ENCODE results near the gene TRAPPC2. TPM values are rescaled to one million over a fixed set of nuclear protein-coding genes. Genes with fewer than 3 reads are reported as not detected.

Gene TRAPPC2
- total and polyA plus RNA-seq, 9 of the 15 experiments (the other 6 are each of a cell fraction or from before 2014, with no cell fraction given), result 10.3 to 30.6 (median 18.6) TPM

DNA sequence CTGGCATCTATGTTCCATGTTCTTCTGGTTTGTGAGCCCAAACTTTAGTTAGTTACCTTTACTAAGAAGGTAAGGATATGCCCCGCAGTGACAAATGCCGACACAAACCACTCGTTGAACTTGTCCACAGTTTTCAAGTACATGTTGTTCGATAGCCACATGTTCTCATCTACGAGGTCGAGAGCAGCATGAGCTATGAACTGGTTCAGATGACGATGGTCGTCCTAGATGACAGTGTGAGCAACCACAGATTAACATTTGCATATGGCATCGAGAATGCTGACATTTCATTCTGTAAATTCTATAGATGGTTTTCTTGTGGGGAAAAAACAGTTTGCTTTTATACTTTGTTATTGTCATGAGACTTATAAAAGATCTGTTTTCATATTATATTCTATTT is 18.0 kb downstream of the TRAPPC2 start:
- POLR2A ChIA-PET, result interaction anchor here (0.7 kb wide), 1 partner anchor 9 kb away, joined by 3 read pairs; no protein-coding TSS in a partner anchor

DNA sequence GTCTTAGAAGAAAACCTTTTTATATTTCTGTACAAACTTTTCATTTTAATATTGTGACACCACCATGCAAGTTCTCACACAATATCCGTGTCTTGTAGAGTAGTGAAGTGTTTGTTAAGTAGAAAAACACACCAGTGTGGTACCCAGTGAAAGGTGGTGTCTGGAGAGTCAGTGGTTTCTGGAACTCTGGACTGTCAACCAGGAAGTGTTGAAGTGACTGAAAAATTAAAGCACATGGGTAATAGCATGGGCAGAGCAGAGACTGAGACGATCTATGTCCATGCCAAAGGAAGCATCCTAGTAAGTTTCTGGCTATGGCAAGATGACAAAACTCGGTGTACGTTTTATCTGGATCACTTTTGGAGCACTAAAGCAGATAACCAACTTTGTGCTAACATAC is 23.3 kb downstream of the TRAPPC2 start:
- Histone ChIP-seq H3K9ac (ENCODE audit: insufficient read depth in 1 of 2, low read depth in 2 of 2, low read length in 2 of 2) (no peak overlapping the region), H3K79me2 (ENCODE audit: control insufficient read depth, insufficient read depth, low read length) (peaks cover 19% of the 10 kb centered on the region; the same call in 2 of the 3 replicates), H3K9me1 (ENCODE audit: control insufficient read depth, insufficient read depth, low read length) (no peaks in the 10 kb centered on the region), H3K4me1 (replicated peaks in 1 of 2; ENCODE audit: control insufficient read depth in 2 of 2, insufficient read depth in 2 of 2, low read length in 2 of 2) (no peaks in the 10 kb centered on the region), H3K4me3 (no peak overlapping the region), H3K4me2 (ENCODE audit: insufficient read depth, low read length) (no peak overlapping the region), H4K20me1 (replicated peaks; ENCODE audit: control insufficient read depth, insufficient read depth, low read length) (no peaks in the 10 kb centered on the region), H3K27me3 (ENCODE audit: control insufficient read depth in 2 of 2, insufficient read depth in 2 of 2, low read length in 2 of 2) (no peaks in the 10 kb centered on the region), H3K36me3 (ENCODE audit: control insufficient read depth, insufficient read depth, low read length) (peaks cover 66% of the 10 kb centered on the region), H3K27ac (ENCODE audit: extremely low read depth, low read depth, low read length) (no peak overlapping the region), H2AFZ (ENCODE audit: low read depth, low read length) (no peak overlapping the region), H3K9me3 (replicated peaks; ENCODE audit: control insufficient read depth, insufficient read depth, low read depth, low read length) (no peaks in the 10 kb centered on the region)
- ATAC-seq, result peak; percentile 59
- 48% methylated on average over 4 of the region's 4 CpGs for WGBS (ENCODE audit: insufficient coverage, low coverage, missing lambda C conversion rate)
- intact Hi-C loops (cut with micrococcal nuclease) (no loop called here), in situ Hi-C loops (cut with MboI) (no loop called here)
- no peak for DNase-seq (ENCODE audit: extremely low read depth in 1 of 4, low spot score in 3 of 4)
- ChIA-PET CTCF (ENCODE audit: low intra/inter-chr PET ratio) (no interaction called here), POLR2A (interaction anchor here (1.4 kb wide), 1 partner anchor 13 kb away, joined by 3 read pairs; no protein-coding TSS in a partner anchor)
- no TSS peak for BruUV-seq (replicated peaks)
- TF ChIP-seq POLR2B (IDR thresholded peaks at IDR 0.05; ENCODE audit: low read depth, partially characterized antibody) (peak; percentile 41), NFATC3 (IDR thresholded peaks at IDR 0.05) (no peak)
- FAIRE-seq, result peak; percentile 56

More for the DNA sequence above, 18.0 kb downstream of the TRAPPC2 start:
- H3K27me3 ChIP-seq (ENCODE audit: control insufficient read depth in 2 of 2, insufficient read depth in 2 of 2, low read length in 2 of 2), result no peaks in the 10 kb centered on the region
- DNase-seq (ENCODE audit: extremely low read depth in 1 of 4, low spot score in 3 of 4), result no peak
- BruUV-seq (replicated peaks), result no TSS peak
- no peak overlapping the region for H3K4me3 ChIP-seq
- in situ Hi-C loops (cut with MboI), result no loop called here
- H2AFZ ChIP-seq (ENCODE audit: low read depth, low read length), result no peak overlapping the region
- peaks cover 84% of the 10 kb centered on the region for H3K36me3 ChIP-seq (ENCODE audit: control insufficient read depth, insufficient read depth, low read length)
- no peaks in the 10 kb centered on the region; a peak in 1 of 5 replicates for H3K4me1 ChIP-seq (replicated peaks in 1 of 2; ENCODE audit: control insufficient read depth in 2 of 2, insufficient read depth in 2 of 2, low read length in 2 of 2)
- no peak for ATAC-seq
- 0 out of 2 replicates have a peak, but pooled peaks cover 4% of the 10 kb centered on the region for H4K20me1 ChIP-seq (replicated peaks; ENCODE audit: control insufficient read depth, insufficient read depth, low read length)
- no peak for FAIRE-seq
- H3K79me2 ChIP-seq (ENCODE audit: control insufficient read depth, insufficient read depth, low read length), result peaks cover 8% of the 10 kb centered on the region
- no peak overlapping the region for H3K27ac ChIP-seq (ENCODE audit: extremely low read depth, low read depth, low read length)
- H3K9me3 ChIP-seq (replicated peaks; ENCODE audit: control insufficient read depth, insufficient read depth, low read depth, low read length), result no peaks in the 10 kb centered on the region
- no peak overlapping the region for H3K9ac ChIP-seq (ENCODE audit: insufficient read depth in 1 of 2, low read depth in 2 of 2, low read length in 2 of 2)
- WGBS (ENCODE audit: insufficient coverage, low coverage, missing lambda C conversion rate), result 92% methylated on average over 9 of the region's 9 CpGs
- intact Hi-C loops (cut with micrococcal nuclease), result no loop called here
- H3K9me1 ChIP-seq (ENCODE audit: control insufficient read depth, insufficient read depth, low read length), result no peaks in the 10 kb centered on the region
- TF ChIP-seq ZFP30 (CRISPR knock-in tag; IDR thresholded peaks at IDR 0.05; ENCODE audit: borderline replicate concordance), result no peak
- TF ChIP-seq SMARCA4 (IDR thresholded peaks at IDR 0.05), result no peak
- no peak for TF ChIP-seq MECOM (CRISPR knock-in tag; IDR thresholded peaks at IDR 0.05)
- TF ChIP-seq NFYB (IDR thresholded peaks at IDR 0.05; ENCODE audit: extremely low read depth, insufficient read length), result no peak
- TF ChIP-seq, protein P1, sequence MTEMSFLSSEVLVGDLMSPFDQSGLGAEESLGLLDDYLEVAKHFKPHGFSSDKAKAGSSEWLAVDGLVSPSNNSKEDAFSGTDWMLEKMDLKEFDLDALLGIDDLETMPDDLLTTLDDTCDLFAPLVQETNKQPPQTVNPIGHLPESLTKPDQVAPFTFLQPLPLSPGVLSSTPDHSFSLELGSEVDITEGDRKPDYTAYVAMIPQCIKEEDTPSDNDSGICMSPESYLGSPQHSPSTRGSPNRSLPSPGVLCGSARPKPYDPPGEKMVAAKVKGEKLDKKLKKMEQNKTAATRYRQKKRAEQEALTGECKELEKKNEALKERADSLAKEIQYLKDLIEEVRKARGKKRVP (CRISPR knock-in tag; IDR thresholded peaks at IDR 0.05), result no peak
- no peak for TF ChIP-seq SAFB2 (IDR thresholded peaks at IDR 0.05; ENCODE audit: borderline replicate concordance, low read depth, low read length, severe bottlenecking)
- TF ChIP-seq SIX5 (IDR thresholded peaks at IDR 0.05; ENCODE audit: borderline replicate concordance in 1 of 2, insufficient read depth in 1 of 2, low read depth in 1 of 2, low read length in 2 of 2), result no peak
- no peak for TF ChIP-seq ZNF354B (CRISPR knock-in tag; IDR thresholded peaks at IDR 0.05)
- TF ChIP-seq E2F3 (CRISPR knock-in tag; IDR thresholded peaks at IDR 0.05), result no peak
- TF ChIP-seq ZNF174 (CRISPR knock-in tag; IDR thresholded peaks at IDR 0.05), result no peak
- no peak overlapping the region for H3K4me2 ChIP-seq (ENCODE audit: insufficient read depth, low read length)
- CTCF ChIA-PET (ENCODE audit: low intra/inter-chr PET ratio), result no interaction called here

Measured in K562 (cell line).